ENCODE data around the gene CAMK1G.

The CAMK1G gene

GRCh38 chr1:209583408-209583807 is at the start of gene CAMK1G:
TSS of gene CAMK1G (plus strand) at chr1:209583714. CDS start at chr1:209594984, 11,270 bp downstream.
- no peak for DNase-seq

- no peak for DNase-seq
Observed at GRCh38 chr1:209534496-209535250, 48.8 kb upstream of the CAMK1G start.

- no peak for DNase-seq
Observed at GRCh38 chr1:209536843-209537242, 46.7 kb upstream of the CAMK1G start.

GRCh38 chr1:209537336-209538114 is 46.0 kb upstream of the CAMK1G start:
- no peak for DNase-seq

- no peak for DNase-seq
Observed at GRCh38 chr1:209539576-209539975, 43.9 kb upstream of the CAMK1G start.

- DNase-seq = no peak
Observed at GRCh38 chr1:209542585-209542984, 40.9 kb upstream of the CAMK1G start.

- no peak for DNase-seq
Observed at GRCh38 chr1:209544098-209544497, 39.4 kb upstream of the CAMK1G start.

- no peak for DNase-seq
Observed at GRCh38 chr1:209545423-209545822, 38.1 kb upstream of the CAMK1G start.

- DNase-seq = no peak
Observed at GRCh38 chr1:209546390-209547085, 37.0 kb upstream of the CAMK1G start.

- DNase-seq = no peak
Observed at GRCh38 chr1:209547626-209548025, 35.9 kb upstream of the CAMK1G start.

GRCh38 chr1:209549443-209550205 is 33.9 kb upstream of the CAMK1G start:
- DNase-seq = no peak

- no peak for DNase-seq
Observed at GRCh38 chr1:209550519-209550918, 33.0 kb upstream of the CAMK1G start.

GRCh38 chr1:209552406-209553264 is 30.9 kb upstream of the CAMK1G start:
- DNase-seq = no peak

GRCh38 chr1:209554761-209555611 is 28.5 kb upstream of the CAMK1G start:
- DNase-seq = no peak

GRCh38 chr1:209556162-209556690 is 27.3 kb upstream of the CAMK1G start:
- no peak for DNase-seq

GRCh38 chr1:209557221-209557620 is 26.3 kb upstream of the CAMK1G start:
- no peak for DNase-seq

- no peak for DNase-seq
Observed at GRCh38 chr1:209560529-209560928, 23.0 kb upstream of the CAMK1G start.

GRCh38 chr1:209560952-209561351 is 22.6 kb upstream of the CAMK1G start:
- DNase-seq = no peak

- DNase-seq = no peak
Observed at GRCh38 chr1:209561532-209561931, 22.0 kb upstream of the CAMK1G start.

- no peak for DNase-seq
Observed at GRCh38 chr1:209564849-209565248, 18.7 kb upstream of the CAMK1G start.

Measured in stimulated activated naive CD4-positive, alpha-beta T cell (primary cell).